GM18502 (cell line): ENCODE measurements around the gene PIAS2.

Source experiments
- ATAC-seq: cut with Tn5 transposase; IDR thresholded peaks from one replicate; pipeline ENCODE4 v1.9.1; 2021; ENCODE audit warnings: mild to moderate bottlenecking; ENCODE audit not compliant: unreplicated experiment, poor library complexity

The PIAS2 gene

DNA sequence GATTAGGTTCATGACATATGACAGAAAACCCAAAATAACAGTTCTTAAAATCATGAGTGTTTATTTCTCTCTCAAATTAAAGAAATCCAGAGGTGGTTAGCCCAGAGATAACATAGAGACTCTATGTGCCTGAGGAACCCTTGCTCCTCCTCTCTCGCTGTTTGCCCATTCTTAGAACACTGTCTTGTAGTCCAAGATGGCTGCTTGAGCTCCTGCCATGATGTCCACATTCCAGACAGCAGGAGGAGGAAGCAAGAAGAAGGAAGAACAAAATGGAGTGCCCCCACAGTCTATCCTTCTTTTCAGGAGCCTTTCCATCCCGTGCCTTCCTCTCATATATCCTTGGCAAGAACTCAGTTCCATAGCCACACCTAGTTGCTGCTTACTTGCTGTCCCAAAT is 146.6 kb downstream of the PIAS2 start:
- ATAC-seq = no peak

GRCh38 chr18:46768166-46768921 is 149.0 kb downstream of the PIAS2 start:
- no peak for ATAC-seq

DNA sequence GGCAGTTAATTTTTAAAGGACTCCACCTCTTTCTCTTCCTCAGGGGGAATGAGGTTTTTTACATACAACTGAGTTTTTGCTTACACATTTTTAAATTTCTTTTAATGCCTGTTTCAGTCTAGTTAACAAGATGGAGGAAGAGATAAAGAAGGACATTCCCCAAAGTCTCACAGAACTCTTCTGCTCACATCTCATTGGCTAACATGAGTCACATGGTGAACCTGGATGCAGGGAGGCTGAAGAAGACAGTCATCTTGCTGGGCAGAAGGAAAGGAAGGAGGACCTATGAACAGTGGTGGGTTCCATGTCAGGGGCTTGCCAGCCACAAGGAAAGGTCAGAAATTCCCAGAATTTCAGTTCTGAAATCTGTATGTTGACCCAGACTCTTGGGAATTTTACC is 150.1 kb downstream of the PIAS2 start:
- no peak for ATAC-seq

DNA sequence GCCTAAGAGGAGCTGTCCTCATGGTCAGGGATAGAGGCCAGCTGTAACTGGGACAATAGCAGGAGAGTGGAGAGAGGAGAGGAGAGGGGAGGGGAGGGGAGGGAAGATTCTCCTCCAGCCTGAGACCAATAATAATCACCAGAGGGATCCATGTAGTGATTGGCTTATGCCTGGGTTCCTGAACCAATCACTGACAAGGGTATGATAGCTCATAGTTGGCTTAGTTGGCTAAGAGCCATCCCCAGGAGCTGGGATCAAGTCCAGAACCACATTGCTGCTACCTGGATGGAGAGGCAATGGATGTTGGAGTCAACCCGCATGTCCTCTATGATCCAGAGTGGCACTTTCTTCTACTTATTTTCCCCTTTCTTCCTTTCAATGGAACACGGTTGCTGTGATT is 152.7 kb downstream of the PIAS2 start:
- no peak for ATAC-seq

DNA sequence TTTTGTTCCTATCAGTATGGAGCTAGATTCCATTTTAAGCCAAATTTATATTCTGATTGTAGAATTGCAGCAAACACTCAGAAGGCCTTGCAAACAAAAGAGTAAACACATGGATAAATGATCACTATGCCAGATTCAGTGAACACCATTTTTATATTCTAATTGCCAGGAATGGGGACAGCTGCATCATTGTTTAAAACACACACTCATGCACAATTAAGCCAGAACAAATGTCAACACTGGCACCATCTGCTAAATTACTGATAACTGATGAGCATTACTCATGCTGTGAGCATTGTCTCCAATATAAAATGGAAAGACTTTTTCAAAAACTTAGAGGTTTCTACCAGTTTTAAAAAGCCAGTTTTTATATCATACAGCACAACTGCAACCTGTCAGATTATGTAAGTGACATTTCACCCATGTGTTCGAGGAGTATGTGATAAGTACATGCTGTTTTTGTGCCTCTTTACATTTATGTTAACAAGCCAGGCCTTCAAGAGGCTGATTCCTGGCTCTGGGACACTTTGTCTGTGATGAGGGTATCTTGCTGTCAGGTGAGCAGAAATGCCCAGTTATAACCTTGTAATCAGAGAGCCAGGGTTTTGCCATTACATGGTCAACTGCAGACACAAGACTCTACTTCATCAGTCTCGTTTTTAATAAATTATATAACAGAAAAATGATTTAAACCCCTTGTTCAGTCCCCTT is 156.1 kb downstream of the PIAS2 start:
- ATAC-seq = no peak

GRCh38 chr18:46759890-46760289 is 157.4 kb downstream of the PIAS2 start:
- ATAC-seq = no peak

- ATAC-seq = no peak
Observed at GRCh38 chr18:46756559-46757201, 160.6 kb downstream of the PIAS2 start, which contains the start of gene ST8SIA5. ST8SIA5 (minus strand) TSS chr18:46757053; CDS start chr18:46756508, 545 bp downstream.

GRCh38 chr18:46756025-46756558 is 161.2 kb downstream of the PIAS2 start:
- no peak for ATAC-seq

DNA sequence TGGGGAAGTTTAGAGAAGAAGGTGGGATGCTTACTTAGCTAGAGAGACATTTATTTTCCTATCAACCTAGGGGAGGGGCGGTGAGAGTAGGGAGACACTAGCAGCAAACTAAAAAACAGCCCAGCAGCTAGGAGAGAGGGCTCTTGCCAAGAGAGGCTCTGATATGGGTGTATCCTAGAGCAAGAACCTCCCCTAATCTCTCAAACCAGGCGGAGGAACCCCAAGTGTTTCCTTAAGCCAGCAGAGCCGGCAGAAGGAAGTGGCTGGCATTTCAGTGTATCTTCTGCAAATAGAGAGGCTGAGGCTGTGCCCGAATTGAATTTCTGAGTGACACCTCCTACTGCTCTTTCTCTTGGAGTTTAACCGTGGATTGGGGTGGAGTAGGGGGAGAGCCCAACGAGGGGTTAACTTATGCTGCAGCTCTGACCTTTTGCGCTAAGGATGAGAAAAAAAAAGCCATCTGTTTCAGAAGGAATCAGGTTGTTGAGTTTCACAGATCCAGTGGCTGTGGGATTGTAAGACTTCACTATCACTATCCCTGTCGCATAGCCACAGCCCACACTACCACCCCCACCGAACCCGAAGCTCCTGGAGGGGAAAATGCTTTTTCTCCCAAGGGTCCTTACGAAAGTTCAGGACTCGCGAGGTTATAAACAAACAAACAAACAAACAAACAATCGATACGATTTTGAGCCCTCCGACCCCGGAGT is 161.8 kb downstream of the PIAS2 start:
- ATAC-seq = no peak

DNA sequence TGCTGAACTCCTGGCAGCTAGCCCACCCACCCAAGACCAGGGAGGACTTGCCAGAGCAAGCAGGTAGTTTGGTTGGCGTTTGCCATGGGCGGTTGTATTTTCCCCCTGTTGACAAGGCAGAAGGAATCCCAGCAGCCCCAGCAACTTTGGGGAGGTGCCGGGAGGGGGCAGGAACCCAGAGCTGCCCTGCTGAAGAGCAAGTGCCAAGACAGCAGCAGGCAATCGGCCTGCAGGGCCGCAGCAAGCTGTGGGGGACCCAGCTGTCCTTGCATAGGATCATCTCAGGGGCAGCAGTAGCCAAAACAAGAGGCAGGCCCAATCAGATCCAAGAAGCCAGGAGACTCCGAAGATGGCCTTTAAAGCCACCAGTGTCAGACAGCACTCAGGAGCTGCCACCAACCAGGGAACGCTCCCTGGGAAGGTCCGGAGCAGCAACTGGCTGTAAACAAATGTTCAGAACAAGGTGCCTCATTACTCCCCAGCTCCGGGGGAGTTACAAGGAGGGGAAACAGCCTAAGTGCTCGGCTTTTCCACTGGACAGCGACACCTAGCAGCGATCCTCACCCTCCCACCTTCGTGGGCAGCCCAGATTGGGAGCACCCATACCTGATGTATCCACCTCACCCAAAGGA is 162.5 kb downstream of the PIAS2 start:
- no peak for ATAC-seq

GRCh38 chr18:46754188-46754587 is 163.1 kb downstream of the PIAS2 start:
- ATAC-seq = peak; percentile 73
